Medulla oblongata (tissue), 1 donor: ENCODE measurements around the gene CASP8AP2.
A peak's percentile ranks its signal among the peaks of the same experiment; 100 is the strongest.
"Not testable (repeated sequence)": the region's sequence is repeated elsewhere in the genome, so short reads cannot be mapped to it uniquely, and the experiment has no call there.

ENCODE experiments used
- DNase-seq: peaks from one replicate; pipeline ENCODE4 v3.0.0-alpha.2; 2015; ENCODE audit errors: extremely low spot score

The CASP8AP2 gene

GRCh38 chr6:89887452-89888137 lies 57.9 kb downstream of the CASP8AP2 start:
- DNase-seq = no peak

GRCh38 chr6:89888138-89888514 lies 58.4 kb downstream of the CASP8AP2 start:
- DNase-seq = no peak

GRCh38 chr6:89888871-89889270 lies 59.2 kb downstream of the CASP8AP2 start:
- no peak for DNase-seq

GRCh38 chr6:89890845-89891528 lies 61.3 kb downstream of the CASP8AP2 start:
- not testable (repeated sequence) for DNase-seq

GRCh38 chr6:89892577-89892976 lies 62.9 kb downstream of the CASP8AP2 start:
- DNase-seq = not testable (repeated sequence)

- DNase-seq = no peak
Observed at GRCh38 chr6:89894169-89894568, 64.5 kb downstream of the CASP8AP2 start, which contains the start of gene GJA10. Gene GJA10 (plus strand): TSS chr6:89894469. CDS start chr6:89894469, 0 bp downstream.

- DNase-seq = peak; percentile 2
Observed at GRCh38 chr6:89895276-89895874, 65.7 kb downstream of the CASP8AP2 start.

- not testable (repeated sequence) for DNase-seq
Observed at GRCh38 chr6:89910001-89910901, 80.6 kb downstream of the CASP8AP2 start.

- DNase-seq = no peak
Observed at GRCh38 chr6:89910902-89911240, 81.2 kb downstream of the CASP8AP2 start.

GRCh38 chr6:89916136-89916920 lies 86.6 kb downstream of the CASP8AP2 start:
- DNase-seq = no peak

- no peak for DNase-seq
Observed at GRCh38 chr6:89917216-89917615, 87.5 kb downstream of the CASP8AP2 start.

- no peak for DNase-seq
Observed at GRCh38 chr6:89917801-89918366, 88.2 kb downstream of the CASP8AP2 start.
